Breast epithelium (tissue), 3 donors: ENCODE results near the gene CDKN1C.

Experiments used
- CTCF ChIP-seq, 3 donors: fragments of 450-650 bp; IDR thresholded peaks; one replicate each; pipeline ENCODE4 v1.5.1; 2016 to 2017; ENCODE audit warnings: antibody characterized with exemption in 3 of 3, mild to moderate bottlenecking in 3 of 3, moderate library complexity in 3 of 3
- POLR2A ChIP-seq: fragments of 450-650 bp; IDR thresholded peaks from one replicate; pipeline ENCODE4 v1.6.1; 2016; ENCODE audit warnings: antibody characterized with exemption, mild to moderate bottlenecking, moderate library complexity
- POLR2AphosphoS5 ChIP-seq, 3 donors: sonication (generic); formaldehyde crosslinking; IDR thresholded peaks; one replicate each; pipeline ENCODE4 v1.6.1; 2017; ENCODE audit warnings: antibody characterized with exemption in 3 of 3

DNA sequence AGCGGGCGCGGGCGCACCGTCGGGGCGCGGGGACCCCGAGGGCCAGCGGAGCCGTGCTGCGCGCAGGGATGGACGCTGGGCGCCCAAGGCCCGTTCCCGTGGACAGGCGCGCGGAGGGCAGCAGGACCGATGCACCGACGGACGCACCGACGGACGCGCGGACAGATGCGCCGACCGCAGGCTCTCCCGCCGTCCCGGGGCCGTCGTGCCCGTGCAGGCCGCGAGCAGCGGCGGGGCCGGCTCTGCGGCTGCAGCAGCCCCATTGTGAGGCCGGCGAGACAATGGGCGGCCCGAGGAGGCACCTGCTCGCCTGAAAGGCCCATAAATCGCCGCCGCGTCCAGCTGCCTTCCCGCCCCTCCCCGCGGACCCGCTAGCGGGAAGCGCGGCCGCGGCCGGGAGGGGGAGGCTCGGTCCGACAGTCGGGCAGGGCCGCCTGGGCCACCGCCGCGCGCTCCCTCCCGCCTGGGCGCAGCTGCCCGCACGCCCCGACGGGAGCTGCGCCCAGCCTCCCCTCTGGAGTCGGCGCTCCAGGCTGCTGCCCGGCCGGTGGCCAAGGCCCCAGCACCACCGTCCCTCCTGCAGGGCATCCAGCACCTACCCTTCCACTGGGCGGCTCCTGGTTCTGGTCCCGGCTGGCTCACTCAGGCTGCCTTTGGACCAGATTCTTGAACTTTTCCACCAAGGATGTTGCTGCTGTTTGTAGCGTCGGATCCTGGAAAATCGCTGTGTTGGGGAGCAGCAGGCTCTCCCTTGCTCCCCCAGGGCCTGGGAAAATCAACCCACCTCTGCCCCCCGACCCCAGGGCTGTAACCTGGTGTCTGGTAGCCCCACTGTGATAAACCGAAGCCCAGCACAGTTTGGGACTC lies 15.8 kb downstream of the CDKN1C start:
- TF ChIP-seq CTCF (IDR thresholded peaks at IDR 0.05), result no peak
- no peak for TF ChIP-seq POLR2A
- no peak for TF ChIP-seq POLR2AphosphoS5 (IDR thresholded peaks at IDR 0.05)
